IMR-90 (cell line): ENCODE data around the gene STX1B. TPM values are rescaled to one million over a fixed set of nuclear protein-coding genes. Genes with fewer than 3 reads are reported as not detected.

ENCODE experiments used
- ATAC-seq: fragments of 200-7000 bp; cut with Tn5 transposase; 2 replicates; pipeline ENCODE4 v1.9.1; 2020; ENCODE audit warnings: low read depth, mild to moderate bottlenecking, moderate library complexity
- BruUV-seq: library from RNA; stranded (reverse); fragments of 400-500 nt; replicated peaks from 2 replicates; lab custom pipeline; 2021; lab: Mats Ljungman, UMichigan
- CTCF ChIA-PET: fragments of 300-600 bp; formaldehyde crosslinking; extraction: SDS; loops from one replicate; lab custom pipeline; 2021; ENCODE audit warnings: antibody characterized with exemption; lab: Yijun Ruan, JAX
- POLR2A ChIA-PET: fragments of 300-600 bp; sonication (Branson Sonifier 250); formaldehyde crosslinking; loops from one replicate; lab custom pipeline; 2022; ENCODE audit warnings: antibody characterized with exemption; ENCODE audit not compliant: unreplicated experiment; lab: Charles Lee
- DNase-seq: peaks from one replicate; pipeline ENCODE4 v3.0.0; 2013
- H2AFZ ChIP-seq: replicated peaks from 2 replicates; pipeline ENCODE3; 2013; ENCODE audit warnings: low read length, mild to moderate bottlenecking; ENCODE audit not compliant: poor library complexity
- H2AK5ac ChIP-seq: 2 replicates; pipeline ENCODE4 v1.6.1; 2013; ENCODE audit warnings: low read depth, low read length, inconsistent platforms
- H2AK9ac ChIP-seq: replicated peaks from 2 replicates; pipeline ENCODE3; 2013; ENCODE audit warnings: mild to moderate bottlenecking, low read depth, low read length, moderate library complexity; ENCODE audit not compliant: poor library complexity
- H2BK120ac ChIP-seq: 2 replicates; pipeline ENCODE4 v1.6.1; 2013; ENCODE audit warnings: low read depth, low read length, inconsistent platforms
- H2BK15ac ChIP-seq: 3 replicates; pipeline ENCODE4 v1.6.1; 2013; ENCODE audit warnings: low read depth, low read length, inconsistent platforms
- H2BK20ac ChIP-seq: 2 replicates; pipeline ENCODE4 v1.6.1; 2013; ENCODE audit warnings: low read depth, mild to moderate bottlenecking, inconsistent platforms, low read length, moderate library complexity
- H2BK5ac ChIP-seq: 2 replicates; pipeline ENCODE4 v1.6.1; 2013; ENCODE audit warnings: mild to moderate bottlenecking, low read depth, low read length, inconsistent platforms; ENCODE audit not compliant: poor library complexity, severe bottlenecking
- H3K14ac ChIP-seq: replicated peaks from 2 replicates; pipeline ENCODE4 v1.6.1; 2013; ENCODE audit warnings: low read depth, low read length, inconsistent platforms
- H3K18ac ChIP-seq: 2 replicates; pipeline ENCODE4 v1.6.1; 2013; ENCODE audit warnings: low read depth, low read length, control low read depth
- H3K23ac ChIP-seq: 2 replicates; pipeline ENCODE4 v1.6.1; 2013; ENCODE audit warnings: low read depth, low read length, inconsistent platforms
- H3K27ac ChIP-seq: 2 replicates; pipeline ENCODE4 v1.5.1; 2013; ENCODE audit warnings: mild to moderate bottlenecking, control low read depth, low read length; ENCODE audit not compliant: insufficient read depth
- H3K27me3 ChIP-seq: 2 replicates; pipeline ENCODE4 v1.6.1; 2013; ENCODE audit warnings: low read length; ENCODE audit not compliant: control insufficient read depth, insufficient read depth
- H3K36me3 ChIP-seq: 2 replicates; pipeline ENCODE4 v1.6.1; 2013; ENCODE audit warnings: low read length, mixed read lengths; ENCODE audit not compliant: control insufficient read depth, insufficient read depth
- H3K4ac ChIP-seq: 2 replicates; pipeline ENCODE4 v1.6.1; 2013; ENCODE audit warnings: low read depth, low read length, inconsistent platforms
- H3K4me1 ChIP-seq: 2 replicates; pipeline ENCODE4 v1.6.1; 2013; ENCODE audit warnings: low read length, mixed read lengths; ENCODE audit not compliant: control insufficient read depth, insufficient read depth
- H3K4me2 ChIP-seq: 2 replicates; pipeline ENCODE4 v1.6.1; 2013; ENCODE audit warnings: low read depth, mild to moderate bottlenecking, control low read depth, low read length, moderate library complexity
- H3K4me3 ChIP-seq: 2 replicates; pipeline ENCODE4 v1.5.1; 2013; ENCODE audit warnings: low read depth, mild to moderate bottlenecking, control low read depth, low read length, moderate library complexity; ENCODE audit not compliant: insufficient read depth
- H3K56ac ChIP-seq: 2 replicates; pipeline ENCODE4 v1.6.1; 2013; ENCODE audit warnings: low read length, inconsistent platforms; ENCODE audit not compliant: insufficient read depth; ENCODE audit errors: extremely low read depth
- H3K79me1 ChIP-seq, 2 experiments: 2 replicates each; pipeline ENCODE4 v1.6.1; 2013; ENCODE audit warnings: low read length in 2 of 2, inconsistent platforms in 1 of 2, low read depth in 1 of 2
- H3K9ac ChIP-seq: 2 replicates; pipeline ENCODE4 v1.6.1; 2013; ENCODE audit warnings: low read depth, low read length, control low read depth
- H3K9me1 ChIP-seq: 2 replicates; pipeline ENCODE4 v1.6.1; 2013; ENCODE audit warnings: low read length, inconsistent platforms; ENCODE audit not compliant: insufficient read depth
- H3K9me3 ChIP-seq: 2 replicates; pipeline ENCODE4 v1.6.1; 2013; ENCODE audit warnings: low read length; ENCODE audit not compliant: control insufficient read depth, insufficient read depth
- H4K20me1 ChIP-seq: 2 replicates; pipeline ENCODE4 v1.6.1; 2013; ENCODE audit warnings: low read length, inconsistent platforms; ENCODE audit not compliant: insufficient read depth
- H4K5ac ChIP-seq: 2 replicates; pipeline ENCODE4 v1.6.1; 2013; ENCODE audit warnings: mild to moderate bottlenecking, low read depth, low read length, control low read depth
- H4K8ac ChIP-seq, 2 experiments: 2 replicates each; pipeline ENCODE4 v1.6.1; 2013; ENCODE audit warnings: low read depth in 2 of 2, low read length in 2 of 2, control low read depth in 1 of 2, inconsistent platforms in 1 of 2
- H4K91ac ChIP-seq: 2 replicates; pipeline ENCODE4 v1.6.1; 2013; ENCODE audit warnings: low read depth, low read length, inconsistent platforms; ENCODE audit not compliant: insufficient read depth
- BHLHE40 ChIP-seq: fragments of 150-350 bp; IDR thresholded peaks from 2 replicates; pipeline ENCODE4 v1.6.1; 2016; ENCODE audit warnings: mild to moderate bottlenecking, low read depth, low read length
- CEBPB ChIP-seq: IDR thresholded peaks from 2 replicates; pipeline ENCODE4 v1.6.1; 2012; ENCODE audit warnings: low read depth, low read length, improper control_type of control experiment
- FOS ChIP-seq: fragments of 150-350 bp; IDR thresholded peaks from 2 replicates; pipeline ENCODE4 v1.6.1; 2016; ENCODE audit warnings: low read depth, low read length
- MAFK ChIP-seq: IDR thresholded peaks from 2 replicates; pipeline ENCODE4 v1.6.1; 2012; ENCODE audit warnings: low read depth, low read length, improper control_type of control experiment
- MXI1 ChIP-seq: IDR thresholded peaks from 2 replicates; pipeline ENCODE4 v1.6.1; 2012; ENCODE audit warnings: low read depth, mild to moderate bottlenecking, low read length, moderate library complexity, borderline replicate concordance
- NFE2L2 ChIP-seq: fragments of 150-350 bp; IDR thresholded peaks from 2 replicates; pipeline ENCODE4 v1.6.1; 2016; ENCODE audit warnings: low read depth, mild to moderate bottlenecking, low read length
- POLR2A ChIP-seq: IDR thresholded peaks from 2 replicates; pipeline ENCODE4 v1.6.1; 2012; ENCODE audit warnings: mild to moderate bottlenecking, low read depth, low read length
- RAD21 ChIP-seq: IDR thresholded peaks from 2 replicates; pipeline ENCODE4 v1.6.1; 2012; ENCODE audit warnings: low read length, improper control_type of control experiment
- RCOR1 ChIP-seq: IDR thresholded peaks from 2 replicates; pipeline ENCODE4 v1.6.1; 2012; ENCODE audit warnings: mild to moderate bottlenecking, low read length, improper control_type of control experiment; ENCODE audit not compliant: insufficient replicate concordance
- SMC3 ChIP-seq: fragments of 150-350 bp; IDR thresholded peaks from 2 replicates; pipeline ENCODE4 v1.6.1; 2016; ENCODE audit warnings: low read depth, mild to moderate bottlenecking, antibody characterized with exemption, low read length, moderate library complexity
- WGBS, 2 experiments: methylation state at CpG; one replicate each; pipeline versions ENCODE4 v1.1.5 to v1.1.7; 2013; ENCODE audit warnings: missing lambda C conversion rate in 2 of 2; ENCODE audit not compliant: insufficient read length in 1 of 2; ENCODE audit errors: extremely low coverage in 2 of 2; 5-methylcytosine and 5-hydroxymethylcytosine counted together
- dilution Hi-C: fragments of 300-500 bp; cut with HindIII; formaldehyde crosslinking; loops from one replicate; pipeline ENCODE4 v1.14.3; 2018; ENCODE audit warnings: low sequenced_read_pairs; ENCODE audit not compliant: unreplicated experiment
- in situ Hi-C: fragments of 300-500 bp; cut with MboI; formaldehyde crosslinking; loops from 3 replicates; pipeline ENCODE4 v1.14.3; 2019; ENCODE audit warnings: low sequenced_read_pairs, inconsistent platforms, mixed read lengths
- intact Hi-C: fragments of 100-400 bp; cut with micrococcal nuclease; formaldehyde crosslinking; loops from 2 replicates; pipeline ENCODE4 v1.10.0; 2022
- polyA plus RNA-seq, 3 experiments: library from polyadenylated mRNA; depleted of rRNA; stranded (reverse); fragments of >200 nt; gene quantifications; 2 replicates each; pipeline ENCODE4 v1.2.3, GENCODE V29; 2012; ENCODE audit warnings: low replicate concordance in 1 of 3
- total RNA-seq: library from RNA; depleted of rRNA; stranded (reverse); fragments of >200 nt; gene quantifications from 2 replicates; pipeline ENCODE4 v1.2.3, GENCODE V29; 2012
- TF ChIP-seq, protein P1 (sequence below): conservative IDR thresholded peaks from 2 replicates; pipeline ENCODE4 v1.5.1; 2012; ENCODE audit warnings: mild to moderate bottlenecking, low read depth, low read length, improper control_type of control experiment
- TF ChIP-seq, protein P2 (sequence below): fragments of 150-350 bp; IDR thresholded peaks from 2 replicates; pipeline ENCODE4 v1.6.1; 2017; ENCODE audit warnings: mild to moderate bottlenecking, antibody characterized with exemption, low read length, low read depth

STX1B gene
- total and polyA plus RNA-seq, 2 of the 4 experiments (the other 2 are of a cell fraction), result 3.9 to 14.9 TPM

- no peak for ATAC-seq
- Histone ChIP-seq H3K9me3 (no peaks in the 10 kb centered on the region), H2AK5ac (0 out of 2 replicates have a peak overlapping the region, but pooled peaks have one; percentile 13), H2BK120ac (peak overlapping the region; percentile 3; the same call in 1 of the 2 replicates), H3K4me3 (no peak overlapping the region), H2AFZ (peak overlapping the region; percentile 13), H3K27me3 (no peaks in the 10 kb centered on the region), H2BK20ac (0 out of 2 replicates have a peak overlapping the region, but pooled peaks have one; percentile 10), H3K27ac (no peak overlapping the region), H3K14ac (no peak overlapping the region), H4K91ac (no peak overlapping the region), H3K56ac (no peak overlapping the region), H3K23ac (no peak overlapping the region), H3K18ac (no peak overlapping the region), H2BK5ac (no peak overlapping the region), H3K4me1 (peaks cover 27% of the 10 kb centered on the region), H3K4ac (peak overlapping the region; percentile 46; the same call in 1 of the 2 replicates), H3K36me3 (peaks cover 4% of the 10 kb centered on the region; the same call in 1 of the 2 replicates), H2BK15ac (no peak overlapping the region; the same call in 2 of the 3 replicates), H3K9ac (no peak overlapping the region), H3K79me1 (peaks cover 0 to 18% of the 10 kb centered on the region in 2 experiments; a peak in 1 of 4 replicates), H4K8ac (peak overlapping the region; percentile 94 to 99; a peak in 3 of 4 replicates), H4K5ac (no peak overlapping the region), H3K9me1 (peaks cover 18% of the 10 kb centered on the region), H4K20me1 (no peaks in the 10 kb centered on the region), H3K4me2 (no peak overlapping the region), H2AK9ac (peak overlapping the region; percentile 6)
- ChIA-PET CTCF (no interaction called here), POLR2A (no interaction called here)
- in situ Hi-C loops, result loop anchor here (10.0 to 25.0 kb wide), 2 partner anchors 449 to 716 kb away; partner anchors contain the start of gene ZNF843
- BruUV-seq, result no TSS peak
- intact Hi-C loops, result loop anchor here (5.0 kb wide), 1 partner anchor 76 kb away; the partner anchor contains the start of genes ZNF646 and ZNF668
- 82% methylated on average over 2 of the region's 11 CpGs; no CpG with 5 or more reads in 1 of the 2 experiments for WGBS, 2 experiments
- DNase-seq, result no peak
- dilution Hi-C loops, result no loop called here
- TF ChIP-seq, protein P1, sequence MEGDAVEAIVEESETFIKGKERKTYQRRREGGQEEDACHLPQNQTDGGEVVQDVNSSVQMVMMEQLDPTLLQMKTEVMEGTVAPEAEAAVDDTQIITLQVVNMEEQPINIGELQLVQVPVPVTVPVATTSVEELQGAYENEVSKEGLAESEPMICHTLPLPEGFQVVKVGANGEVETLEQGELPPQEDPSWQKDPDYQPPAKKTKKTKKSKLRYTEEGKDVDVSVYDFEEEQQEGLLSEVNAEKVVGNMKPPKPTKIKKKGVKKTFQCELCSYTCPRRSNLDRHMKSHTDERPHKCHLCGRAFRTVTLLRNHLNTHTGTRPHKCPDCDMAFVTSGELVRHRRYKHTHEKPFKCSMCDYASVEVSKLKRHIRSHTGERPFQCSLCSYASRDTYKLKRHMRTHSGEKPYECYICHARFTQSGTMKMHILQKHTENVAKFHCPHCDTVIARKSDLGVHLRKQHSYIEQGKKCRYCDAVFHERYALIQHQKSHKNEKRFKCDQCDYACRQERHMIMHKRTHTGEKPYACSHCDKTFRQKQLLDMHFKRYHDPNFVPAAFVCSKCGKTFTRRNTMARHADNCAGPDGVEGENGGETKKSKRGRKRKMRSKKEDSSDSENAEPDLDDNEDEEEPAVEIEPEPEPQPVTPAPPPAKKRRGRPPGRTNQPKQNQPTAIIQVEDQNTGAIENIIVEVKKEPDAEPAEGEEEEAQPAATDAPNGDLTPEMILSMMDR, result no peak
- no peak for TF ChIP-seq SMC3
- TF ChIP-seq RCOR1, result no peak
- TF ChIP-seq CEBPB, result no peak
- TF ChIP-seq NFE2L2, result no peak
- TF ChIP-seq POLR2A, result no peak
- no peak for TF ChIP-seq MAFK
- TF ChIP-seq MXI1, result no peak
- TF ChIP-seq, protein P2, sequence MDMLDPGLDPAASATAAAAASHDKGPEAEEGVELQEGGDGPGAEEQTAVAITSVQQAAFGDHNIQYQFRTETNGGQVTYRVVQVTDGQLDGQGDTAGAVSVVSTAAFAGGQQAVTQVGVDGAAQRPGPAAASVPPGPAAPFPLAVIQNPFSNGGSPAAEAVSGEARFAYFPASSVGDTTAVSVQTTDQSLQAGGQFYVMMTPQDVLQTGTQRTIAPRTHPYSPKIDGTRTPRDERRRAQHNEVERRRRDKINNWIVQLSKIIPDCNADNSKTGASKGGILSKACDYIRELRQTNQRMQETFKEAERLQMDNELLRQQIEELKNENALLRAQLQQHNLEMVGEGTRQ, result no peak
- no peak for TF ChIP-seq RAD21
- no peak for TF ChIP-seq FOS
- TF ChIP-seq BHLHE40, result no peak
Observed at GRCh38 chr16:30995927-30996323, 14.5 kb downstream of the STX1B start.
